PC-3 (cell line): Measurements from ENCODE around the gene RC3H2. TPM values are rescaled to one million over a fixed set of nuclear protein-coding genes. Genes with fewer than 3 reads are reported as not detected.

Experiments used
- ATAC-seq: fragments of 200-7000 bp; cut with Tn5 transposase; 2 replicates; pipeline ENCODE4 v1.9.1; 2020; ENCODE audit warnings: mild to moderate bottlenecking, moderate library complexity
- BruUV-seq: library from RNA; stranded (reverse); fragments of 400-500 nt; replicated peaks from 2 replicates; lab custom pipeline; 2021; lab: Mats Ljungman, UMichigan
- CTCF ChIA-PET: fragments of 300-600 bp; sonication (Branson Sonifier 250); formaldehyde crosslinking; loops from one replicate; lab custom pipeline; 2022; ENCODE audit warnings: antibody characterized with exemption; lab: Charles Lee
- POLR2A ChIA-PET: fragments of 300-600 bp; sonication (Branson Sonifier 250); formaldehyde crosslinking; loops from one replicate; lab custom pipeline; 2022; ENCODE audit warnings: antibody characterized with exemption; ENCODE audit not compliant: unreplicated experiment; lab: Charles Lee
- DNase-seq: peaks from one replicate; pipeline ENCODE4 v3.0.0-alpha.2; 2015
- H2AFZ ChIP-seq: fragments of 300-600 bp; sonication (generic); 2 replicates; pipeline ENCODE4 v1.6.0; 2016; ENCODE audit warnings: antibody characterized with exemption, low read length
- H3F3A ChIP-seq: fragments of 300-600 bp; sonication (generic); one replicate; pipeline ENCODE4 v1.6.0; 2017; ENCODE audit warnings: antibody characterized with exemption, low read length, control low read depth, mild to moderate bottlenecking; ENCODE audit not compliant: unreplicated experiment
- H3K27ac ChIP-seq: fragments of 300-600 bp; sonication (generic); 2 replicates; pipeline ENCODE4 v1.5.1; 2016; ENCODE audit warnings: mild to moderate bottlenecking, low read length
- H3K27me3 ChIP-seq: fragments of 300-600 bp; sonication (generic); 2 replicates; pipeline ENCODE4 v1.6.1; 2016; ENCODE audit warnings: low read length, mixed read lengths
- H3K36me3 ChIP-seq: fragments of 300-600 bp; sonication (generic); 2 replicates; pipeline ENCODE4 v1.6.1; 2016; ENCODE audit warnings: low read depth, mixed run types, low read length, mixed read lengths
- H3K4me1 ChIP-seq: fragments of 300-600 bp; sonication (generic); 2 replicates; pipeline ENCODE4 v1.5.1; 2016; ENCODE audit warnings: low read length; ENCODE audit not compliant: insufficient read depth
- H3K4me2 ChIP-seq: fragments of 300-600 bp; sonication (generic); 2 replicates; pipeline ENCODE4 v1.6.0; 2016; ENCODE audit warnings: low read length
- H3K4me3 ChIP-seq: fragments of 300-600 bp; sonication (generic); 2 replicates; pipeline ENCODE4 v1.5.1; 2016; ENCODE audit warnings: mild to moderate bottlenecking, low read length, mixed read lengths
- H3K79me2 ChIP-seq: fragments of 300-600 bp; sonication (generic); 2 replicates; pipeline ENCODE4 v1.6.1; 2017; ENCODE audit warnings: low read length, mixed read lengths
- H3K9ac ChIP-seq: fragments of 300-600 bp; sonication (generic); 2 replicates; pipeline ENCODE4 v1.6.0; 2016; ENCODE audit warnings: mild to moderate bottlenecking, low read length
- H3K9me2 ChIP-seq: fragments of 300-600 bp; sonication (generic); replicated peaks from 2 replicates; pipeline ENCODE4 v1.6.1; 2016; ENCODE audit warnings: mixed run types, low read length, mixed read lengths
- H3K9me3 ChIP-seq: fragments of 300-600 bp; sonication (generic); 2 replicates; pipeline ENCODE4 v1.6.1; 2016; ENCODE audit warnings: low read length, mixed read lengths
- H4K20me1 ChIP-seq: fragments of 300-600 bp; sonication (generic); 2 replicates; pipeline ENCODE4 v1.6.1; 2016; ENCODE audit warnings: low read length, mixed read lengths
- CTCF ChIP-seq: fragments of 300-600 bp; sonication (generic); conservative IDR thresholded peaks from 2 replicates; pipeline ENCODE4 v1.5.1; 2017; ENCODE audit warnings: antibody characterized with exemption, low read depth, mild to moderate bottlenecking, low read length
- EZH2 ChIP-seq: fragments of 300-600 bp; sonication (generic); IDR thresholded peaks from one replicate; pipeline ENCODE4 v1.6.1; 2017; ENCODE audit warnings: antibody characterized with exemption, mild to moderate bottlenecking, low read length; ENCODE audit not compliant: unreplicated experiment
- EZH2phosphoT487 ChIP-seq: fragments of 300-600 bp; sonication (generic); IDR thresholded peaks from 2 replicates; pipeline ENCODE4 v1.6.1; 2018; ENCODE audit warnings: mild to moderate bottlenecking, antibody characterized with exemption, low read length, borderline replicate concordance
- intact Hi-C: fragments of 100-400 bp; cut with micrococcal nuclease; formaldehyde crosslinking; loops from 2 replicates; pipeline ENCODE4 v1.9.0; 2023
- total RNA-seq: library from RNA; depleted of rRNA; stranded (reverse); fragments of >200 nt; gene quantifications from 2 replicates; pipeline ENCODE4 v1.2.3, GENCODE V29; 2014

The RC3H2 gene
- total RNA-seq, 1 experiment from 2014 or later, result 23.0 TPM

GRCh38 chr9:122904466-122904822, 715 bp downstream of the RC3H2 start:
- peak overlapping the region; percentile 99 for H3K9ac ChIP-seq
- peaks cover 10% of the 10 kb centered on the region; the same call in 1 of the 2 replicates for H3K4me1 ChIP-seq
- DNase-seq, result peak; percentile 18
- H3K36me3 ChIP-seq, result no peaks in the 10 kb centered on the region
- H3K27me3 ChIP-seq, result no peaks in the 10 kb centered on the region
- no peaks in the 10 kb centered on the region for H4K20me1 ChIP-seq
- BruUV-seq, result TSS peak; percentile 53
- ATAC-seq, result peak; percentile 43
- no peaks in the 10 kb centered on the region for H3K9me3 ChIP-seq
- H3K4me2 ChIP-seq, result peak overlapping the region; percentile 82
- H3K79me2 ChIP-seq, result peaks cover 65% of the 10 kb centered on the region
- ChIA-PET POLR2A (interaction anchor here (0.7 to 1.0 kb wide), 2 partner anchors 9 to 410 kb away, joined by 5 to 7 read pairs; no protein-coding TSS in a partner anchor), CTCF (no interaction called here)
- H3K4me3 ChIP-seq, result peak overlapping the region; percentile 96
- peak overlapping the region; percentile 94 for H2AFZ ChIP-seq
- no peaks in the 10 kb centered on the region for H3K9me2 ChIP-seq
- intact Hi-C loops, result loop anchor here (2.0 kb wide), 1 partner anchor 36 kb away; the partner anchor contains the start of gene RABGAP1
- H3F3A ChIP-seq, result no peaks in the 10 kb centered on the region
- TF ChIP-seq EZH2phosphoT487, result no peak
- TF ChIP-seq EZH2, result no peak
- no peak for TF ChIP-seq CTCF
- H3K27ac ChIP-seq, result peak overlapping the region; percentile 64

- intact Hi-C loops, result no loop called here
- Histone ChIP-seq H3K4me1 (peaks cover 19% of the 10 kb centered on the region), H3K9ac (peak overlapping the region; percentile 50; the same call in 1 of the 2 replicates), H3K27ac (no peak overlapping the region), H3K9me3 (no peaks in the 10 kb centered on the region), H3K27me3 (no peaks in the 10 kb centered on the region), H3K9me2 (no peaks in the 10 kb centered on the region), H2AFZ (peak overlapping the region; percentile 18; the same call in 1 of the 2 replicates), H3K4me2 (peak overlapping the region; percentile 84), H3K36me3 (peaks cover 10% of the 10 kb centered on the region; the same call in 1 of the 2 replicates), H3F3A (no peaks in the 10 kb centered on the region), H4K20me1 (no peaks in the 10 kb centered on the region), H3K79me2 (peaks cover 88% of the 10 kb centered on the region), H3K4me3 (peak overlapping the region; percentile 59)
- no TSS peak for BruUV-seq
- no peak for TF ChIP-seq CTCF
- no peak for TF ChIP-seq EZH2
- TF ChIP-seq EZH2phosphoT487, result no peak
- DNase-seq (peak; percentile 21), ATAC-seq (no peak)
- ChIA-PET CTCF (no interaction called here), POLR2A (interaction anchor here (0.7 kb wide), 1 partner anchor 30 kb away, joined by 3 read pairs; the partner anchor contains the start of gene ZBTB26)
Measured at GRCh38 chr9:122900791-122901190, 4.4 kb downstream of the RC3H2 start.

- Histone ChIP-seq H3K27ac (peak overlapping the region; percentile 1; the same call in 1 of the 2 replicates), H3K9me2 (no peaks in the 10 kb centered on the region), H3F3A (no peaks in the 10 kb centered on the region), H2AFZ (no peak overlapping the region), H4K20me1 (no peaks in the 10 kb centered on the region), H3K79me2 (peaks cover 70% of the 10 kb centered on the region), H3K27me3 (no peaks in the 10 kb centered on the region), H3K4me1 (peaks cover 19% of the 10 kb centered on the region), H3K4me3 (no peak overlapping the region), H3K4me2 (peak overlapping the region; percentile 9; the same call in 1 of the 2 replicates), H3K9ac (no peak overlapping the region), H3K36me3 (peaks cover 15% of the 10 kb centered on the region; the same call in 1 of the 2 replicates), H3K9me3 (no peaks in the 10 kb centered on the region)
- TF ChIP-seq EZH2phosphoT487, result no peak
- TF ChIP-seq EZH2, result no peak
- TF ChIP-seq CTCF, result no peak
- BruUV-seq, result no TSS peak
- ChIA-PET CTCF (no interaction called here), POLR2A (interaction anchor here (0.6 kb wide), 1 partner anchor 34 kb away, joined by 3 read pairs; no protein-coding TSS in a partner anchor)
- DNase-seq (peak; percentile 58), ATAC-seq (peak; percentile 75)
- intact Hi-C loops, result loop anchor here (2.0 kb wide), 1 partner anchor 37 kb away; no protein-coding TSS in a partner anchor
Measured at GRCh38 chr9:122897969-122898368, 7.2 kb downstream of the RC3H2 start.
